Neural cell (in vitro differentiated cells): ENCODE data around the gene LDLRAD4. TPM values are rescaled to one million over a fixed set of nuclear protein-coding genes. Genes with fewer than 3 reads are reported as not detected.

Experiments
- H2AFZ ChIP-seq: fragments of 200-600, 300-800 bp; sonication (generic), shearing (Covaris generic); 2 replicates; pipeline ENCODE4 v1.6.0; 2014; ENCODE audit warnings: low read depth, mild to moderate bottlenecking, antibody characterized with exemption, low read length, moderate library complexity
- H3F3A ChIP-seq: fragments of 200-600 bp; shearing (Covaris generic); 2 replicates; pipeline ENCODE4 v1.6.1; 2016; ENCODE audit warnings: mild to moderate bottlenecking, moderate library complexity, mixed read lengths, antibody characterized with exemption, low read length; ENCODE audit not compliant: insufficient read depth, poor library complexity, severe bottlenecking
- H3K27ac ChIP-seq: fragments of 200-600, 300-800 bp; sonication (generic), shearing (Covaris generic); 2 replicates; pipeline ENCODE4 v1.5.1; 2014; ENCODE audit warnings: mild to moderate bottlenecking, low read length, moderate library complexity
- H3K27me3 ChIP-seq: fragments of 300-800, 200-600 bp; sonication (generic), shearing (Covaris generic); 2 replicates; pipeline ENCODE4 v1.6.0; 2014; ENCODE audit warnings: mild to moderate bottlenecking, low read depth, low read length, moderate library complexity; ENCODE audit not compliant: insufficient read depth
- H3K36me3 ChIP-seq: fragments of 300-800, 200-600 bp; sonication (generic), shearing (Covaris generic); 2 replicates; pipeline ENCODE4 v1.5.1; 2014; ENCODE audit warnings: mild to moderate bottlenecking, antibody characterized with exemption, low read length, moderate library complexity; ENCODE audit not compliant: insufficient read depth
- H3K4me2 ChIP-seq: fragments of 300-800, 200-600 bp; sonication (generic), shearing (Covaris generic); 2 replicates; pipeline ENCODE4 v1.6.0; 2014; ENCODE audit warnings: mild to moderate bottlenecking, low read length
- H3K4me3 ChIP-seq: fragments of 300-800, 200-600 bp; sonication (generic), shearing (Covaris generic); 2 replicates; pipeline ENCODE4 v1.5.1; 2014; ENCODE audit warnings: mild to moderate bottlenecking, low read length, moderate library complexity
- H3K79me2 ChIP-seq: fragments of 200-600 bp; shearing (Covaris generic); replicated peaks from 2 replicates; pipeline ENCODE4 v1.6.0; 2014; ENCODE audit warnings: mild to moderate bottlenecking, low read length, moderate library complexity; ENCODE audit not compliant: insufficient read depth
- H3K9ac ChIP-seq: fragments of 300-800, 200-600 bp; sonication (generic), shearing (Covaris generic); 2 replicates; pipeline ENCODE4 v1.6.1; 2016; ENCODE audit warnings: mild to moderate bottlenecking, low read length, mixed read lengths
- H3K9me2 ChIP-seq: fragments of 200-600 bp; shearing (Covaris generic); 2 replicates; pipeline ENCODE4 v1.6.1; 2016; ENCODE audit warnings: mild to moderate bottlenecking, low read length, mixed read lengths; ENCODE audit not compliant: insufficient read depth
- H3K9me3 ChIP-seq: fragments of 200-600, 300-800 bp; sonication (generic), shearing (Covaris generic); 2 replicates; pipeline ENCODE4 v1.6.1; 2016; ENCODE audit warnings: mild to moderate bottlenecking, mixed run types, low read length, moderate library complexity, mixed read lengths
- H4K20me1 ChIP-seq: fragments of 200-600 bp; shearing (Covaris generic); 2 replicates; pipeline ENCODE4 v1.6.1; 2016; ENCODE audit warnings: mild to moderate bottlenecking, mixed run types; ENCODE audit not compliant: insufficient read depth
- CTCF ChIP-seq: fragments of 450-650 bp; IDR thresholded peaks from 2 replicates; pipeline ENCODE4 v1.5.1; 2014; ENCODE audit warnings: antibody characterized with exemption, mild to moderate bottlenecking, moderate library complexity; ENCODE audit not compliant: poor library complexity, severe bottlenecking
- EP300 ChIP-seq: fragments of 450-650 bp; conservative IDR thresholded peaks from 2 replicates; pipeline ENCODE4 v1.6.1; 2014; ENCODE audit warnings: antibody characterized with exemption, mild to moderate bottlenecking, moderate library complexity; ENCODE audit not compliant: poor library complexity, severe bottlenecking
- EZH2 ChIP-seq: fragments of 200-600, 300-800 bp; shearing (Covaris generic), sonication (generic); IDR thresholded peaks from 2 replicates; pipeline ENCODE4 v1.6.1; 2014; ENCODE audit warnings: antibody characterized with exemption, low read length, borderline replicate concordance, mild to moderate bottlenecking; ENCODE audit not compliant: insufficient read depth, poor library complexity, severe bottlenecking
- MXI1 ChIP-seq: fragments of 450-650 bp; conservative IDR thresholded peaks from 2 replicates; pipeline ENCODE4 v1.6.1; 2014; ENCODE audit warnings: antibody characterized with exemption, mild to moderate bottlenecking; ENCODE audit not compliant: poor library complexity, severe bottlenecking
- POLR2AphosphoS5 ChIP-seq: IDR thresholded peaks from 2 replicates; pipeline ENCODE4 v1.6.1; 2012
- RAD21 ChIP-seq: fragments of 450-650 bp; conservative IDR thresholded peaks from 2 replicates; pipeline ENCODE4 v1.6.1; 2014; ENCODE audit warnings: antibody characterized with exemption, mild to moderate bottlenecking, moderate library complexity
- REST ChIP-seq: IDR thresholded peaks from 2 replicates; pipeline ENCODE4 v1.6.1; 2012; ENCODE audit warnings: borderline replicate concordance
- SMC3 ChIP-seq: fragments of 450-650 bp; conservative IDR thresholded peaks from 2 replicates; pipeline ENCODE4 v1.6.1; 2014; ENCODE audit warnings: antibody characterized with exemption, mild to moderate bottlenecking, moderate library complexity; ENCODE audit not compliant: poor library complexity
- TAF1 ChIP-seq: IDR thresholded peaks from 2 replicates; pipeline ENCODE4 v1.6.1; 2012; ENCODE audit warnings: low read depth
- polyA plus RNA-seq: library from polyadenylated mRNA; depleted of rRNA; stranded (reverse); fragments of >200 nt; gene quantifications from 2 replicates; pipeline ENCODE4 v1.2.3, GENCODE V29; 2014

Gene LDLRAD4
- polyA plus RNA-seq, 1 donor from 2014 or later: 3.7 TPM

GRCh38 chr18:13369353-13369752 lies 150.8 kb downstream of the LDLRAD4 start:
- Histone ChIP-seq H3K36me3 (no peaks in the 10 kb centered on the region), H3K4me3 (no peak overlapping the region), H3K27me3 (no peaks in the 10 kb centered on the region), H3F3A (no peaks in the 10 kb centered on the region), H2AFZ (no peak overlapping the region), H3K27ac (no peak overlapping the region), H3K79me2 (no peaks in the 10 kb centered on the region), H3K9me2 (no peaks in the 10 kb centered on the region), H3K9me3 (no peaks in the 10 kb centered on the region), H3K4me2 (no peak overlapping the region), H4K20me1 (no peaks in the 10 kb centered on the region), H3K9ac (no peak overlapping the region)
- TF ChIP-seq EP300 (no peak), RAD21 (no peak), REST (no peak), EZH2 (no peak), MXI1 (no peak), POLR2AphosphoS5 (no peak), TAF1 (no peak), CTCF (no peak), SMC3 (no peak)

GRCh38 chr18:13369756-13370510 lies 151.4 kb downstream of the LDLRAD4 start:
- Histone ChIP-seq H3K9ac (no peak overlapping the region), H4K20me1 (no peaks in the 10 kb centered on the region), H3K36me3 (no peaks in the 10 kb centered on the region), H3K4me3 (no peak overlapping the region), H3K9me2 (no peaks in the 10 kb centered on the region), H3K4me2 (no peak overlapping the region), H3K27me3 (no peaks in the 10 kb centered on the region), H3K27ac (no peak overlapping the region), H3K79me2 (no peaks in the 10 kb centered on the region), H3K9me3 (no peaks in the 10 kb centered on the region), H3F3A (no peaks in the 10 kb centered on the region), H2AFZ (no peak overlapping the region)
- TF ChIP-seq EZH2: no peak
- TF ChIP-seq TAF1: no peak
- TF ChIP-seq RAD21: no peak
- TF ChIP-seq MXI1: no peak
